T1000 (cell line): ENCODE results near the gene DOCK3.
"Not testable (repeated sequence)": the region's sequence is repeated elsewhere in the genome, so short reads cannot be mapped to it uniquely, and the experiment has no call there.

ENCODE experiments used
- DNase-seq: peaks from one replicate; lab custom pipeline; 2025; ENCODE audit warnings: mixed read lengths; lab: John Stamatoyannopoulos, UW

Gene DOCK3

DNA sequence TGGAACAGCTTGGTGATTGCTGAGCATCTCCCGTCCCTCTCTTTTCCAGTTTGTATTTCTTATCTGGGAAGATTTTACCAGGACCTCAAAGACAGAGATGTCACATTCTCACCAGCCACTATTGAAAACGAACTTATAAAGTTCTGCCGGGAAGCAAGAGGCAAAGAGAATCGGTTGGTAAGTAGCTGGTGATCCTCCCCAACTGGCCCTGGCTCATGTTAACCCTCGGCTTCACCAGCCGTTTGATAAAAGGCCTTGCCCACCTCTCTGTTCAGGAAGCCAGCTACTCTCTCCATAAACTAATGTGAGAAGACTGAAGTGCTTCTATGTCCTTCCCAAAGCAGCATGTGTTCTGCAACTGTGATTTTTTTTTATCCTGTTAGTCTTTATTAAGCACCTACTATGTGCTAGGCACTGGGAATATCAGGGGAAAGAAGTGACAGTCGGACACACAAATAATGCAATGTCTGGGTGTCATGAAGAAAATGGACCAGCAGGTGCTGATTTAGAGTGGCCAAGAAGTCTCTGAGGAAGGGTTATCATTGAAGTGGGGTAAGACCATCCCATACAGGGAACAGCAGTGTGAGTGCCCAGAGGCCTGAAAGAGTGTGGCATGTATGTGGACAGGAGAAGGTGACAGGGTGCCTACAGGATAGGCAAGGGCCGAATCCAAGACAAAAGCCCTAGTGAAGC lies 711.6 kb downstream of the DOCK3 start:
- no peak for DNase-seq

DNA sequence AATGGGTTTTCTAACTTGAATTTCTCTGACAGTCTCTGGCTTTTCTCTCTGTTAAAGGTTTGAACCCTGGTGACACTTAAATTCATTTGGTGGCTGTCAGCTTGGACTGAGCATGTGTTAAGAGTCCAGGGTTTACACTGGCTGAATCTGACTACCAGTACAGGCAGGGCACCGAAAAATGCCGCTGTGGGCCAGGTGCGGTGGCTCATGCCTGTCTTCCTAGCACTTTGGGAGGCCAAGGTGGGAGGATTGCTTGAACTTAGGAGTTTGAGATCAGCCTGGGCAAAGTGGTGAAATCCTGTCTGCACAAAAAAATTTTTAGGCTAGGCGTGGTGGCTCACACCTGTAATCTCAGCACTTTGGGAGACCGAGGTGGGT lies 712.1 kb downstream of the DOCK3 start:
- DNase-seq: no peak

GRCh38 chr3:51387281-51387680 lies 712.6 kb downstream of the DOCK3 start:
- not testable (repeated sequence) for DNase-seq

GRCh38 chr3:51388286-51389029 lies 713.7 kb downstream of the DOCK3 start:
- DNase-seq: no peak

DNA sequence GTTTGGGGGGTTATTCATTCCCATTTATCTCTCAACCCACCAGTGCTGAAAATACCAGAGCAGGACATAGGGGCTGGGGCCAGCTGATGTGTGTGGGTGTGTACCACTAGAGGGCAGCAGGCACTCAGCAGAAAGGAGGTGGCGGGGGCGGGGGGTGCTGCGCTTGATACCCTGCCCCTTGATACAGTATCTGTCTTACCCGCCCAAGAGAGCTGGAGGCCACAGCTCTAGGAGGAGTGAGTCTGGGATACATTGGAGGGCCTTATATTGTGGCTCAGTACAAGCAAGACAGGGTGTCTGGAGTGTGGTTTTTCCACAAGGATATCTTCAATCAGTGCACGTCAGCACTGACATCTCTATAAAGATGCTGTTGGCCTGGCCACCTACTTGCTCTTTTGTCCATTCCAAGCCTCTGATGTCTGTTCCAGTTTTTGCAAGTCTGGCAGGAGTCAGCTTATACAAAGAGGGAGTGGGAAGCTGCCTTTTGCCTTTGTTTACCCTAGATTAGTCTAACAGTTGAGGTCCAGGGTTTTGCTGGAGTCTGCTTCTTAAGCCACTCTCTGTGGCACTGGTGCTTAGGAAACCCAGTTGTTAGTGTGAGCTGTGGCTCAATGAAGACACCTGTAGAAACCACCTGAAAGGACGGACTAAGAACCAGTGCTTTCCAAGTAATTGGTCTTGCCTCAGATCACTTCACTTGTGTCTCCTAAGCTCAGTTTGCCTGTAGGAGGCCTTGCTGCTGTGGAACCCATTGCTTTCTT lies 714.9 kb downstream of the DOCK3 start:
- DNase-seq: peak; percentile 24

GRCh38 chr3:51390246-51391074 lies 715.7 kb downstream of the DOCK3 start:
- DNase-seq: no peak

DNA sequence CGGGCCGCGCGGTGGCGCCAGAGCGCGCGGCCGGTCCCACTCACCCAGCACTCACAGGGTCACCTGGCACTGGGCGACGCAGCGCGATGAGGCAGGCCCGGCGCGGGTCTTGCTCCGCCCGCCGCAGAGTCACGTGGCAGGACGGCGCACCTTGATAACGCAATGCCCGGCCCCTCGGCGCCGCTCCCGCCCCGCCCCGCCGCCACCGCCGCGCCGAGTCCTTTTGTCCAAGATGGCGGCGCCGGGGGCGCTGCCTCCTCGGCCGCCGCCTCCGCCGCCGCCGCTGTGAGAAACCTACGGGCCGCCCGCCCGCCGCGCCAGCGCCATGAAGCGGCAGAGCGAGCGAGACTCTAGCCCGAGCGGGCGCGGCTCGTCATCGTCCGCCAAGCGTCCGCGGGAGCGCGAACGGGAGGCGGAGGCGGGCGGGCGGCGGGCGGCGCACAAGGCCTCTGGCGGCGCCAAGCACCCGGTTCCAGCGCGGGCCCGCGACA lies 716.4 kb downstream of the DOCK3 start, which contains the start of gene RBM15B:
RBM15B (plus strand) TSS at position 211 of the 491 bp plus-strand sequence; CDS start at position 326, 115 bp downstream.
- peak; percentile 97 for DNase-seq

DNA sequence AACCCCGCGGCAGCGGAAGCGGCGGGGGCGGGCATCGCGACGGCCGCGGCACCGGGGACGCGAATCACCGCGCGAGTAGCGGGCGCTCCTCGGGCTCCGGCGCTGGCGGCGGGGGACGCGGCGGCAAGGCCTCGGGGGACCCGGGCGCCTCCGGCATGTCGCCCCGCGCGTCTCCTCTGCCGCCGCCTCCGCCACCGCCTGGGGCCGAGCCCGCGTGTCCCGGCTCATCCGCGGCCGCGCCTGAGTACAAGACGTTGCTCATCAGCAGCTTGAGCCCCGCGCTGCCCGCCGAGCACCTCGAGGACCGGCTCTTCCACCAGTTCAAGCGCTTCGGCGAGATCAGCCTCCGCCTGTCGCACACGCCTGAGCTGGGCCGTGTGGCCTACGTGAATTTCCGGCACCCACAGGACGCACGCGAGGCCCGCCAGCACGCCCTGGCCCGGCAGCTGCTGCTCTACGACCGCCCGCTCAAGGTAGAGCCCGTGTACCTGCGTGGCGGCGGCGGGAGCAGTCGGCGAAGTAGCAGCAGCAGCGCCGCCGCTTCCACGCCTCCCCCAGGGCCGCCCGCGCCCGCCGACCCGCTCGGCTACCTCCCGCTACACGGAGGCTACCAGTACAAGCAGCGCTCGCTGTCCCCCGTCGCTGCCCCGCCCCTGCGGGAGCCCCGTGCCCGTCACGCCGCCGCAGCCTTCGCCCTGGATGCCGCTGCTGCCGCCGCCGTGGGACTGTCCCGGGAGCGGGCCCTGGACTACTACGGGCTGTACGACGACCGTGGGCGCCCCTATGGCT lies 717.0 kb downstream of the DOCK3 start:
- DNase-seq: no peak

- no peak for DNase-seq
Measured at GRCh38 chr3:51392355-51393133, 717.8 kb downstream of the DOCK3 start.

- DNase-seq: no peak
Measured at GRCh38 chr3:51393134-51393495, 718.4 kb downstream of the DOCK3 start.

- no peak for DNase-seq
Measured at GRCh38 chr3:51393564-51393963, 718.8 kb downstream of the DOCK3 start.

DNA sequence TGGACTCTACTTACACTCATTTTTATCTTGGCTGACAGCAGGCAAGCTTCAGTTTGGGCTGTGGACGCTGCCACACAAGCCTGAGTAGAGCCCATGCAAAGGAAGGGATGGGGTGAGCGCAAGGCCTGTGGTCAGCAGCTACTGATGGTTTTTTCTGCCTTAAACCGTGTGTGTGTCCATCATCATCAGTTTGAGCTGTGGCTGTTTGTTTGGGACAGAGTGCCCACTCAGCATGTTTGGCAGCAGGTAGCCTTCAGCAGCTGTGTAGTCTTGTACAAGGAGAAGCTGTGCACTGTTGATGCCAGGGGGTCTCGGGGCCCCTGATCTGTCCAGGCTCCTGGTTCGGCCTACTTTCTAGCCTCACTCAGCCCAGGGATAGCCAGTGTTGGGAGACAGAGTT lies 719.8 kb downstream of the DOCK3 start:
- DNase-seq: no peak

DNA sequence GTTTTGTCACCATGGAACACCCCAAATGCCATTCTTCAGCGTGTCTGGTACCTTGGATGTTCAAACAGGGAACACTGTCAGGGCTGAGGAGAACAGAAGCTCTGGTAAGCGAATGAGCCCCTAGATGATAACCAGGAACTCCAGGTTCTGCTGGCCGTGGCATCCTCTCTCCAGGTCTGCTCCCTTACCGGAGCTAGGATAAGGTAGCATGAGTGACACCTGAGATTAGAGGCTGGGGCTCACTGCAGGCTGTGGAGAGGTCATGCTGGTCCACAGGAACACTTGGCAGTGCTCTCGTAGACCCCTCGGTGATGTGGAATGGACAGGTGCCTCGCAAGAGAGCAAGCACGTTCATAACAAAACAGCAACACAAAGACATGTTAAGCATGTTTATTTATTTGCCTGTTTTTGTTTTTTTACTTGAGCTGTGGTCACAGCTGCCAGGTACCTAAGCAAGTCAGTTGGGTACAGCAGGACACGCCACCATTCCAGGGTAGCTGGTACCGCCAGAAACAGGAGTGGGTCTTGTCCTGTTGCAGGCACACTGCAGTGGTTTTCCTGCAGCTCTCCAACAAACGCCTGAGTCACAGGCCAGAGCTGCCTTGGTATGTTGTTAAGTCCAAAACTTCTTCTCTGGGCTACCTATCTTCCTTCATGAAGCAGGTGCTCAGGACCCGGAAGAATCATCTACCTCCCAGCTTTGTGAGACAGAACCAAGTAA lies 720.9 kb downstream of the DOCK3 start:
- no peak for DNase-seq

- DNase-seq: no peak
Measured at GRCh38 chr3:51396401-51396800, 721.7 kb downstream of the DOCK3 start.

DNA sequence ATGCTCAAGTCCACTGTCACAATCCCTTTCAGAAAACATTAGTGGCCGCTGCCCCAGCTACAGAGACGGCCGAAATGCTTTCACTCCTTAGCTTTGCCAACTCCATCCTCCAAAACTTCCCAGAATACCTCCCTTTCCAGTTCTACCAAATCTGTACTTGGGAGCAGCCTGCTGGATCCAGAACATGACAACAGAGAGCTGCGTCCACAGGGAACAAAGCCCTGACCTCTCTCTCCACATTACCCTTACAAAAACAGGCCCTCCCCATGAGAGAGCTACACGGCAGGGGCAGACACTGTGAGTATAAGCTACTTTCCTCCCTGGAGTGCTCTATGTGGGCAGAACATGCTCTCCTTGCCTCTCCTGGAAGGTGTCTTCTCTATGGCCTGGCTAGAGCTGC lies 722.7 kb downstream of the DOCK3 start:
- DNase-seq: no peak

DNA sequence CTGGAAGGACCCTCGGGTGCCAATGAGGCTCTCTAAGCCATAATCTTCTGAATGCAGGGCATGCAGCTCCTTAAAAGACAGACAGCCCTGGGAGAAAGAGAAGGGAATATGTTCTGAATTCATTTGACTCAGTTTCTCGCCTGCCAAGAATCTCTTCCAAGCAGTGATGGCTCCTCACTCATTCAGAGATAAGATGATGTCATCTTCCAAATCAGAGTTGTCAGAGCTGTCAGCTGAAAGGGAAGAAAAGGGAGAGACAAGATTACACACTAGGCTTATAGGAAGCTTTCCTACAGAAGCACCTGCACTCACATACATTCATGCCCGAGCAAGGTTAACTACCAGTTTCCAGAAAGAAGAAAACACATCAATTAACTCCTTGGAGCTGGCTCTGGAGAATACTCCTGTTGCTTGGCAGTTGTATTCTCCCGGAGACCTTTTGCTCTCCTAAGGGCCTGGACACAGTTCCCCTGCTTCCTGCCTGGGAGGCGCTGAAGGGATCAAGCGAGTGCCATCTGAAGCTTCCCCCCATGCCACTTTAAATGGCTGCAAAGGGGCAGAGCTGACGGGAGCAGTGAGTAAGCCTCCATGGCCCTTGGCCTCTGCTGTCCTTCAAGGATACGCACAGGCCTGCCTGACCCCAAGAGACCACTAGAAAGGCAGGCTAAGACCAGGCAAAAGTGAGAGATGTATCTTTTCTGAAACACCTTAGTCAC lies 724.0 kb downstream of the DOCK3 start:
- no peak for DNase-seq

DNA sequence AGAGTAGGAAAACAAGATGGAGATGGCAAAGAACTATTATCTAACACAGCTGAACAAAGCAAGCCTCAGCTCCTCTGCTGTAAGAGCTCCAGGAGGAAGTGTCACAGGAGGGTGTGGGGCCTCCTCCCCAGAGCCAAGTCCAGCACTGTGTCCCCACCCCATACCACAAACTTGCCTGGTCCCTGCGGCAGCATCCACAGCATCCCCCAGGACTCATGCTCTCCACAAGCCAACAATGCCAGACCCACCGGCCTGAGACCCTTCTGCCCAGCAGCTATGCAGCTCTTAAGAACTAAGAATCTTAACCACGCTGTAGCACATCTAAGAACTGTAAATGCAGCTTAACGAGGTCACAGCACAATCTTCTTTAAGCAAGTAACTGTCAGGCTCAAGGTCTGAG lies 725.4 kb downstream of the DOCK3 start:
- DNase-seq: no peak

DNA sequence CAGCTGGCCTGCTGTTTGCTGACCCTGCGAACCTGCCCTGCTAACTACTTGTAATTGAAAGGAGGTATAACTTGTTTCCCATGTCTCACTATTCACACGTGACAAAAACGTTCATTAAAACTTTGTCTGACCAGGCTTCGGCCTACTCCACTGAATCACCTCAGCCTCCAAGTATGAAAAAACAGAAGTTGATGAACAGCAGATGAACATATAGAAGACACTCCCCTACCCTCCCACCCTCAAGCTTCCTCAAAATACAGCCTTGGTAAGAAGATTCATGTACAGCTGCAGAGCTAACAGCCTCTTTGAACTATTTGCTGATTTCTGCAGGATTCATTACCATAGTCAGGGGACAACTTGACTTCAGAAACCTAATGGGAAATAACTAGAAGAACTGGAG lies 727.0 kb downstream of the DOCK3 start:
- DNase-seq: no peak

DNA sequence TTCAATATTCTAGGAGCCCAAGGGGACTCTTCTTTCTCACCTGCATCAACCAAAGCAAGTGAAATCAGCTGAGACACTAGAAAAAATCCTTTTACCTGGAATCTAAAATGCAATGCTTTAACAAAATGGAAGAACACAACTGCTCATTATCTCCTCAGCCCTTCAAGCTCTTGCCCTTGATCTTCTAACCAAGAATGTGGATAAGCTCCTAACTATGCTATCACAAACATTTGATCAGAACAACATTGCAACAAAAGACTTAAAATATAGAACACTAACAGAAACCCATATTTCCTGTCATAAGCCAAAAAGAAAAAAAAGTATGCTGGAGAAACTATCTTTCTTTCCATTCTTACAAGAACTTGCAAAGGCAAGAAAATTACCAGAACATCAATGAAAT lies 728.9 kb downstream of the DOCK3 start:
- DNase-seq: no peak
